HAP-1 (cell line): ENCODE results near the gene ADAM17.
"Not testable (repeated sequence)": the region's sequence is repeated elsewhere in the genome, so short reads cannot be mapped to it uniquely, and the experiment has no call there.

Source experiments
- DNase-seq, 2 experiments: peaks; one replicate each; pipeline ENCODE4 v3.0.0-alpha.2; 2016 to 2020; ENCODE audit warnings: low spot score in 2 of 2
- H3K27me3 ChIP-seq: fragments of 250-450 bp; sonication (Bioruptor Pico); 2 replicates; pipeline ENCODE4 v1.5.1; 2020; ENCODE audit warnings: low read depth, mild to moderate bottlenecking, moderate library complexity
- H3K36me3 ChIP-seq: fragments of 250-450 bp; sonication (Bioruptor Pico); replicated peaks from 2 replicates; pipeline ENCODE4 v1.5.1; 2020; ENCODE audit warnings: mild to moderate bottlenecking
- H3K4me1 ChIP-seq: fragments of 250-450 bp; sonication (Bioruptor Pico); 2 replicates; pipeline ENCODE4 v1.5.1; 2020; ENCODE audit warnings: mild to moderate bottlenecking
- H3K4me3 ChIP-seq: fragments of 250-450 bp; sonication (Bioruptor Pico); 2 replicates; pipeline ENCODE4 v1.5.1; 2020; ENCODE audit warnings: mild to moderate bottlenecking, moderate library complexity
- H3K9me3 ChIP-seq: fragments of 250-450 bp; sonication (Bioruptor Pico); 2 replicates; pipeline ENCODE4 v1.5.1; 2020; ENCODE audit warnings: mild to moderate bottlenecking, moderate library complexity
- in situ Hi-C: fragments of 300-500 bp; cut with MboI; formaldehyde crosslinking; loops from 3 replicates; pipeline ENCODE4 v1.14.3; 2020; ENCODE audit warnings: low sequenced_read_pairs, inconsistent platforms, mixed read lengths

Gene ADAM17

GRCh38 chr2:9550859-9551391 lies 4.7 kb downstream of the ADAM17 start:
- DNase-seq, H3K4me3 ChIP-seq, H3K36me3 ChIP-seq, H3K9me3 ChIP-seq, H3K27me3 ChIP-seq, in situ Hi-C loops: not testable (repeated sequence)
- H3K4me1 ChIP-seq, result peaks cover 27% of the 10 kb centered on the region

- in situ Hi-C loops, result no loop called here
- Histone ChIP-seq H3K27me3 (no peaks in the 10 kb centered on the region), H3K9me3 (no peaks in the 10 kb centered on the region), H3K4me3 (no peak overlapping the region), H3K4me1 (peaks cover 26% of the 10 kb centered on the region), H3K36me3 (no peaks in the 10 kb centered on the region)
- DNase-seq, result no peak
Measured at GRCh38 chr2:9549420-9549819, 6.2 kb downstream of the ADAM17 start.

GRCh38 chr2:9548506-9548905 lies 7.1 kb downstream of the ADAM17 start:
- in situ Hi-C loops, result no loop called here
- no peaks in the 10 kb centered on the region for H3K36me3 ChIP-seq
- no peak for DNase-seq
- no peaks in the 10 kb centered on the region for H3K9me3 ChIP-seq
- H3K27me3 ChIP-seq, result no peaks in the 10 kb centered on the region
- no peak overlapping the region for H3K4me3 ChIP-seq
- H3K4me1 ChIP-seq, result peaks cover 19% of the 10 kb centered on the region

GRCh38 chr2:9547262-9547991 lies 8.2 kb downstream of the ADAM17 start:
- H3K4me1 ChIP-seq, result peaks cover 12% of the 10 kb centered on the region
- no peaks in the 10 kb centered on the region for H3K27me3 ChIP-seq
- no peak for DNase-seq
- no peaks in the 10 kb centered on the region for H3K9me3 ChIP-seq
- no peak overlapping the region for H3K4me3 ChIP-seq
- peaks cover 2% of the 10 kb centered on the region; the same call in 1 of the 2 replicates for H3K36me3 ChIP-seq
- in situ Hi-C loops, result no loop called here

GRCh38 chr2:9545502-9545901 lies 10.1 kb downstream of the ADAM17 start:
- in situ Hi-C loops, result no loop called here
- Histone ChIP-seq H3K4me3 (no peak overlapping the region), H3K4me1 (peaks cover 5% of the 10 kb centered on the region), H3K27me3 (no peaks in the 10 kb centered on the region), H3K36me3 (peaks cover 5% of the 10 kb centered on the region), H3K9me3 (no peaks in the 10 kb centered on the region)
- DNase-seq, result no peak

- no peaks in the 10 kb centered on the region for H3K27me3 ChIP-seq
- H3K4me1 ChIP-seq, result peaks cover 3% of the 10 kb centered on the region
- in situ Hi-C loops, result no loop called here
- H3K4me3 ChIP-seq, result no peak overlapping the region
- peaks cover 5% of the 10 kb centered on the region for H3K36me3 ChIP-seq
- DNase-seq, result no peak
- no peaks in the 10 kb centered on the region for H3K9me3 ChIP-seq
Measured at GRCh38 chr2:9543557-9543956, 12.1 kb downstream of the ADAM17 start.

GRCh38 chr2:9539531-9539930 lies 16.1 kb downstream of the ADAM17 start:
- Histone ChIP-seq H3K27me3 (no peaks in the 10 kb centered on the region), H3K4me1 (peaks cover 3% of the 10 kb centered on the region), H3K4me3 (no peak overlapping the region), H3K9me3 (no peaks in the 10 kb centered on the region), H3K36me3 (peaks cover 5% of the 10 kb centered on the region)
- in situ Hi-C loops, result no loop called here
- DNase-seq, result no peak

- no peaks in the 10 kb centered on the region for H3K27me3 ChIP-seq
- in situ Hi-C loops, result no loop called here
- DNase-seq, result peak in 1 of 2 experiments; percentile 18
- H3K4me1 ChIP-seq, result peaks cover 3% of the 10 kb centered on the region
- H3K4me3 ChIP-seq, result no peak overlapping the region
- H3K36me3 ChIP-seq, result peaks cover 4% of the 10 kb centered on the region
- H3K9me3 ChIP-seq, result no peaks in the 10 kb centered on the region
Measured at GRCh38 chr2:9538000-9538507, 17.6 kb downstream of the ADAM17 start.

- Histone ChIP-seq H3K27me3 (no peaks in the 10 kb centered on the region), H3K4me3 (no peak overlapping the region), H3K4me1 (peaks cover 3% of the 10 kb centered on the region), H3K9me3 (no peaks in the 10 kb centered on the region), H3K36me3 (peaks cover 3% of the 10 kb centered on the region)
- DNase-seq, result no peak
- in situ Hi-C loops, result no loop called here
Measured at GRCh38 chr2:9536504-9536903, 19.1 kb downstream of the ADAM17 start.

- H3K36me3 ChIP-seq, result no peaks in the 10 kb centered on the region; the same call in 1 of the 2 replicates
- in situ Hi-C loops, result no loop called here
- no peaks in the 10 kb centered on the region for H3K27me3 ChIP-seq
- H3K9me3 ChIP-seq, result no peaks in the 10 kb centered on the region
- H3K4me1 ChIP-seq, result peaks cover 3% of the 10 kb centered on the region
- H3K4me3 ChIP-seq, result no peak overlapping the region
- DNase-seq, result no peak
Measured at GRCh38 chr2:9535177-9535576, 20.5 kb downstream of the ADAM17 start.

- in situ Hi-C loops, result no loop called here
- Histone ChIP-seq H3K9me3 (no peaks in the 10 kb centered on the region), H3K27me3 (no peaks in the 10 kb centered on the region), H3K4me3 (no peak overlapping the region), H3K4me1 (peaks cover 3% of the 10 kb centered on the region), H3K36me3 (peaks cover 7% of the 10 kb centered on the region; the same call in 1 of the 2 replicates)
- DNase-seq, result no peak
Measured at GRCh38 chr2:9533663-9534062, 22.0 kb downstream of the ADAM17 start.

GRCh38 chr2:9532421-9532820 lies 23.2 kb downstream of the ADAM17 start:
- Histone ChIP-seq H3K4me1 (no peaks in the 10 kb centered on the region), H3K4me3 (no peak overlapping the region), H3K27me3 (no peaks in the 10 kb centered on the region), H3K9me3 (no peaks in the 10 kb centered on the region), H3K36me3 (peaks cover 7% of the 10 kb centered on the region; the same call in 1 of the 2 replicates)
- DNase-seq, result no peak
- in situ Hi-C loops, result no loop called here

- Histone ChIP-seq H3K27me3 (no peaks in the 10 kb centered on the region), H3K9me3 (no peaks in the 10 kb centered on the region), H3K4me1 (peaks cover 4% of the 10 kb centered on the region), H3K4me3 (no peak overlapping the region), H3K36me3 (peaks cover 18% of the 10 kb centered on the region)
- in situ Hi-C loops, result no loop called here
- no peak for DNase-seq
Measured at GRCh38 chr2:9527995-9528787, 27.4 kb downstream of the ADAM17 start.

GRCh38 chr2:9525266-9525665 lies 30.4 kb downstream of the ADAM17 start:
- in situ Hi-C loops, result no loop called here
- peaks cover 12% of the 10 kb centered on the region for H3K4me1 ChIP-seq
- no peak overlapping the region for H3K4me3 ChIP-seq
- H3K9me3 ChIP-seq, result no peaks in the 10 kb centered on the region
- H3K36me3 ChIP-seq, result peaks cover 26% of the 10 kb centered on the region
- H3K27me3 ChIP-seq, result no peaks in the 10 kb centered on the region
- no peak for DNase-seq
